Hematopoietic multipotent progenitor cell (in vitro differentiated cells): Measurements from ENCODE around the gene LGALS4. TPM values are rescaled to one million over a fixed set of nuclear protein-coding genes. Genes with fewer than 3 reads are reported as not detected.
"Not testable (repeated sequence)": the region's sequence is repeated elsewhere in the genome, so short reads cannot be mapped to it uniquely, and the experiment has no call there.

Source experiments
- DNase-seq, 3 donors: peaks; one replicate each; pipeline ENCODE4 v3.0.0-alpha.2; 2011 to 2015; ENCODE audit warnings: low read depth in 2 of 3, low spot score in 2 of 3
- total RNA-seq: library from RNA; depleted of rRNA; stranded (reverse); fragments of >200 nt; gene quantifications from one replicate; pipeline ENCODE4 v1.2.3, GENCODE V29; 2012

Gene LGALS4, protein sequence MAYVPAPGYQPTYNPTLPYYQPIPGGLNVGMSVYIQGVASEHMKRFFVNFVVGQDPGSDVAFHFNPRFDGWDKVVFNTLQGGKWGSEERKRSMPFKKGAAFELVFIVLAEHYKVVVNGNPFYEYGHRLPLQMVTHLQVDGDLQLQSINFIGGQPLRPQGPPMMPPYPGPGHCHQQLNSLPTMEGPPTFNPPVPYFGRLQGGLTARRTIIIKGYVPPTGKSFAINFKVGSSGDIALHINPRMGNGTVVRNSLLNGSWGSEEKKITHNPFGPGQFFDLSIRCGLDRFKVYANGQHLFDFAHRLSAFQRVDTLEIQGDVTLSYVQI
- 0.54 TPM for total RNA-seq

DNA sequence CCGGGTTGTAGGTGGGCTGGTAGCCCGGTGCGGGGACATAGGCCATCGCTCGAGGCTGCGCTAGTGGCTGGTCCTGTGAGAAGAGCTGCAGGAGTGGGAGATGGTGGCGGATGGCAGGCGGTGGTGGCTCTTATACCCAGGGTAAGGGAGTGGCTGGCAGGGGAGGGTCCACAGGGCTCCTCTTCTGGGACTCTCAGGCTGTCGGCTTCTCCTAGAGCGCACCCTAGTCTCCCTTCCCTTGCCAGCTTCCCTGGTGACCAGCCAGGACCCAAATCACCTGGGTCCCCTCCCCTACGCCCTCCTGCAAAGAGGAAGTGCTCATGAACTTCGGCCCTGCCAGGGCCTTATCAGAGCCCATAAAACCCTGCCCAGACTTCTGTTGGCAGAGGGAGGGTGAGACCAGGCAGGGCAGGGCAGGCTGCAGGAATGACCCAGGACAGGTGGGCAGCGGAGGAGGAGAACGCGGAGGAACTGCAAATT, at the start of gene LGALS4:
LGALS4 (minus strand) TSS at position 105 of the 480 bp plus-strand sequence; CDS start at position 46, 59 bp downstream.
- no peak for DNase-seq

DNA sequence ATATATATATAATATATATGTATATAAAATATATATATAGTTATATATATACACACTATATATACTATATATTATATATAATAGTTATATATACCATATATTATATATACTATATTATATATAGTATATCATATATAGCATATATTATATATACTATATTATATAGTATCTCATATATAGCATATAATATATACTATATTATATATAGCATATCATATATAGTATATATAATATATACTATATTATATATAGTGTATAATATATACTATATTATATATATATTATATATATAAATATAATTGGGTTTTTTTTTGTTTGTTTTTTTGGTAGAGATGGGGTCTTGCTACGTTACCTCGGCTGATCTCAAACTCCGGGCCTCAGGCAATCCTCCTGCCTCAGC, 48.6 kb upstream of the LGALS4 start:
- no peak for DNase-seq

DNA sequence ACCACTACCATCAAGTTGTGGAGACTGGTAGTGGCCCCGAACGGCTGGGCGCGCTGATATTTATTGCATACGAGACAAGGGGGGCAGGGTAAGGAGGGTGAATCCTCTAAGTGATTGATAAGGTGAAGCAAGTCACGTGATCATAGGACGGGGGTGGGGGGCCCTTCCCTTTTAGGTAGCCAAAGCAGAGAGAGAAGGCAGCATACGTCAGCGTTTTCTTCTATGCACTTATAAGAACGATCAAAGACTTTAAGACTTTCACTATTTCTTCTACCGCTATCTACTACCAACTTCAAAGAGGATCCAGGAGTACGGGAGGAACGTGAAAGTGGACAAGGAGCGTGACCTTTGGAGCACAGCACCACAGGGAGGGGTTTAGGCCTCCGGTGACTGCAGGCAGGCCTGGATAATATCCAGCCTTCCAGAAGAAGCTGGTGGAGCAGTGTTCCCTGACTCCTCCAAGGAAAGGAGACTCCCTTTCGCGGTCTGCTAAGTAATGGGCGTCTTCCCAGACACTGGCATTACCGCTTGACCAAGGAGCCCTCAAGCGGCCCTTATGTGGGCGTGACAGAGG, 47.0 kb upstream of the LGALS4 start:
- DNase-seq, result not testable (repeated sequence)

DNA sequence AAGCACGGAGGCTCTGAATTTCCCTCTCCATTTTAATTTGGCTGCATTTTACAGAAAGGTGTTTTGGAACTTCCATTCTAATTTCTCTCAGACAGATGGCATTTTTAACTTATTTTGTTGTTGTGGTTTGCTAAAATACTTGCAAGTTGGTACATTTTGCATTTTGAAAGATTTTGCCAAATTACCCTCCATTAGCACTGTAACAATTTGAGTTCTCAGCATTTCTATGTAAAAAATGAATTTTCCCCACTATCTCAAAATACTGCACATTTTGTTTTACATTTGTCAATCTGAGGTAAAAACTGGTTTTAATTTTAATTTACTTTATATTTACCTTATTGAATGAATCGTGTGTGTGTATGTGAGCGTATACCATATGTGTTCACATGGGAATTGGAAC, 44.1 kb upstream of the LGALS4 start:
- no peak for DNase-seq

DNA sequence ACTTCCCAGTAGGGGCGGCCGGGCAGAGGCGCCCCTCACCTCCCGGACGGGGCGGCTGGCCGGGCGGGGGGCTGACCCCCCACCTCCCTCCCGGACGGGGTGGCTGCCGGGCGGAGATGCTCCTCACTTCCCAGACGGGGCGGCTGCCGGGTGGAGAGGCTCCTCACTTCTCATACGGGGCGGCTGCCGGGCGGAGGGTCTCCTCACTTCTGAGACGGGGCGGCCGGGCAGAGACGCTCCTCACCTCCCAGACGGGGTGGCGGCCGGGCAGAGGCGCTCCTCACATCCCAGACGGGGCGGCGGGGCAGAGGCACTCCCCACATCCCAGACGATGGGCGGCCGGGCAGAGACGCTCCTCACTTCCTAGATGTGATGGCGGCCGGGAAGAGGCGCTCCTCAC, 43.0 kb upstream of the LGALS4 start:
- not testable (repeated sequence) for DNase-seq

DNA sequence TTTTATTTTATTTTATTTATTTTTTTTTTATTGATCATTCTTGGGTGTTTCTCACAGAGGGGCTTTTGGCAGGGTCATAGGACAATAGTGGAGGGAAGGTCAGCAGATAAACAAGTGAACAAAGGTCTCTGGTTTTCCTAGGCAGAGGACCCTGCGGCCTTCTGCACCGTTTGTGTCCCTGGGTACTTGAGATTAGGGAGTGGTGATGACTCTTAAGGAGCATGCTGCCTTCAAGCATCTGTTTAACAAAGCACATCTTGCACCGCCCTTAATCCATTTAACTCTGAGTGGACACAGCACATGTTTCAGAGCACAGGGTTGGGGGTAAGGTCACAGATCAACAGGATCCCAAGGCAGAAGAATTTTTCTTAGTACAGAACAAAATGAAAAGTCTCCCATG, 42.2 kb upstream of the LGALS4 start:
- DNase-seq, result not testable (repeated sequence)

DNA sequence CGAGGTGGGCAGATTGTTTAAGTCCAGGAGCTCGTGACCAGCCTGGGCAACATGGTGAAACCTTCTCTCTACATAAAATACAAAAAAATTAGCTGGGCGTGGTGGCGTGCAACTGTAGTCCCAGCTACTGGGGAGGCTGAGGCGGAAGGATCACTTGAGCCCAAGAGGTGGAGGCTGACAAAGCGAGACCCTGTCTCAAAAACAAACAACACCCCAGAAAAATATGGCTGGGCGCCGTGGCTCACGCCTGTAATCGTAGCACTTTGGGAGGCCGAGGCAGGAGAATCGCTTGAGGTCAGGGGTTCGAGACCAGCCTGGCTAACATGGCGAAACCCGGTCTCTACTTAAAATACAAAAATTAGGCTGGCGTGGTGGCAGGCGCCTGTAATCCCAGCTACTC, 40.5 kb upstream of the LGALS4 start:
- DNase-seq, result no peak

DNA sequence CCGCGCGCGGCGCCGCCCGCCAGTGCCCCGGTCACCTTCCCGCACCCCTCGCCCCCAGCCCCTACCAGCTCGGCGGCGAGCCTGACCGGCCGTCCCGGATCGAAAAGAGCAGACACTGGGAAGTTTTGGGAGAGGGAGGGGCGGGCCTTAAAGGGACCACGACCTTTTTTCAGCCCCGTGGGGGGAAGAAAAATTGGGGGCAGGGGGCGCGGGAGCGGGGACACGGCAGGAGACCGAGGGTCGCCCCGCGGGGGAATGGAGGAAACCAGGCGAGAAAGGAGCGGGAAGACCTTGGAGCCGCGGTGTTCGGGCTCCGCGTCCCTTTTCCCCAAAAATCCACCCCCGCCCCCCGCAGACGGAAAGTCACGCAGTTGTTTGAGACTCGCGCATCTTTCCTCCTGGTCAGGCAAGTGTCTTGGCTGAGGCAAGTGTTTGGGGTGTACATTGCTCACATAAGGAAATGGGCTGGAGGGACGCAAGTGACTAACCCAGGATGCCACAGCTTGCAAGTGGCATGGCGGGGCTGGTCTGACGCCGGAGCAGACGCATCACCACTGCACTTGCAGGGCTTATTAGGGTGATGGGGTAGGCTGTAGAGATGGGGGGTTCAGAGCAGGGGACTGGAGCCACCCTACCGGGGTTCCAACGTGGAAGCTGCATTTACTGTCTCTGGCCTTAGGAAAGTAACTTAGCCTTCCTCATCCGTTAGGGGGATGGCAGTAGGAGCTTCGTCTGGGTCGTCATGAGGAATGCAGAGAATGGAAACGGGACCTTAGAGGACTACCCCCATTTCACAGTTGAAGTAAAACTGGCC, 39.7 kb upstream of the LGALS4 start:
- DNase-seq, result peak in 2 of 3 donors; percentile 56 to 58

DNA sequence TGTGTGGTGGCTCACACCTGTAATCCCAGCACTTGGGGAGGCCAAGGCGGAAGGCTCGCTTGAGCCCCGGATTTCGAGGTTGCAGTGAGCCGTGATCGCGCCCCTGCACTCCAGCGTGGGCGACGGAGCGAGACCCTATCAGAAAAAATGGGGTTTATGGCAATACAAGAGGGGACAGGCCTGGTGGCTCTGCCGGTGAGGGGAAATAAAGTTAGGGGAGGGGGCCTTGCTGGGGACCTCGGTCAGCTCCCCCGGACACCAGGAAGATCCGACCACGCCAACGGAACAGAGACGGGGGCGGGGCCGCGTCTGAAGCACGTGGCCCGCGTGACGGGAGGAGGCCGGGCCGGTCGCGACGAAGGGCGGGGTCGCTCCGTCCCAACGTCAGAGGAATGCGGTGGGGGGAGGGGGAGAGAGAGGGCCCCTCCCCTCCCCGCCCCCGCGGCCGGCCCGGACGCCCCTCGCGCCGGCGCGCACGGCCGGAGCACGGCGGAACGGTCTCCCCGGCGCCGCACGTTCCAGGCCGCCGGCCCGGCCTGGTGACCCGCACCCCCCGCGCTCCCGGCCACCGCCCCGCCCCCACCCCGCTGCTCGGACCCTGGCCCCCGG, 39.0 kb upstream of the LGALS4 start:
- peak; percentile 72 to 93 (median 90) for DNase-seq

DNA sequence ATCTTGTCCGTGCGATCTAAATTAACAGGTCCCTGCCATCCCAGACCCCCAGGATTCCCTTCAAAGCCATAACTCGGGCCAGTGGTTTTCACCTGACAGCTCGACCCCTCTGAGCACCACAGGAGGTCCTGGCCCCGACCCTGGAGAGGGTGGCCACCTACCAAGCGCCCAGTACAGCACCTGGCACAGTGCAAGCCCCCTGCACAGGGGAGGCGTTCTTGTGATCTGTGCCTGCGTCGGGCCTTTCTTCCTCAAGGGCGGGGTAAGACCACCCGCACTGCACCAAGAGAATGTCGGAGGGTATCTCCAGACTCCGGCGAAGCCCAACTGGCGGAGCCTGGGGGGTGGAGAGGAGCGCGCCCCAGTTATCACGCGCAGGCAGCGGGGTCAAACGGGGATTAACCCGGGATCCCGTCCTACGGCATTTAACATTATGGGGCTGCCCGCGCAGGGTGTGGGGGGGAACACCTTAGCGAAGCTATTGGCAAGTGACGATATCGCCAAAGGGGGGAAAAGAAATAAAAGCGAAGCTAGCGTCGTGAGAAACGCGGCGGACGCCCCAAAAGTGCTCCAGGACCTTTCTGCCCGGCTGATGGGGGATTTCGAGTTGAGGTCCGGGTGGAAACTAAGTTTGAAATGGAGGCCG, 38.4 kb upstream of the LGALS4 start:
- no peak for DNase-seq

DNA sequence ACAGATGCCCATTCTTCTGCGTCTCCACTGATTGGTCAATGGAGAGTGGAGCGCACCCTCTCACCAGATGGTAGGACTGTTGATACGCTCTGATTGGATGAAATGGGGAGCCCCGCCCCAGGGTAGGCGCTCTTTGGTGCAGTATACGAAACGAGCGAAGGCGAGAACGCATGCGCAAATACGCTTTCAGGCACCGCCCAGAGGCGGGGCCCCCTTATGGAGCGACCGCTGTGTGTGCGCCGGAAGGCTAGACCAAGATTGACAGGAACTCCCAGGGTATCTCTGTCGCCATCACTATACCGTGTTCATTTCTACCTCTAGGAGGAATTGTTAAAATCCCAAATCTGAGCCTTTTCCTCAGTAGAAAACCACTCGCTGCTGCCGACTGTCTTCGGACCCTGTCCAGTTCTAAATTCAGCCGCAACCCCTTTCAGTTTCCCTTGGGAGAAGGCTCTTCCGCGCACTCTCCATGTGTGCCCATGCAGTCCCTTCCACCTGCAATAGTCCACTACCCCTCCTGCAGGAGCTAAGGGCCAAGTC, 37.8 kb upstream of the LGALS4 start:
- DNase-seq, result peak in 2 of 3 donors; percentile 100

DNA sequence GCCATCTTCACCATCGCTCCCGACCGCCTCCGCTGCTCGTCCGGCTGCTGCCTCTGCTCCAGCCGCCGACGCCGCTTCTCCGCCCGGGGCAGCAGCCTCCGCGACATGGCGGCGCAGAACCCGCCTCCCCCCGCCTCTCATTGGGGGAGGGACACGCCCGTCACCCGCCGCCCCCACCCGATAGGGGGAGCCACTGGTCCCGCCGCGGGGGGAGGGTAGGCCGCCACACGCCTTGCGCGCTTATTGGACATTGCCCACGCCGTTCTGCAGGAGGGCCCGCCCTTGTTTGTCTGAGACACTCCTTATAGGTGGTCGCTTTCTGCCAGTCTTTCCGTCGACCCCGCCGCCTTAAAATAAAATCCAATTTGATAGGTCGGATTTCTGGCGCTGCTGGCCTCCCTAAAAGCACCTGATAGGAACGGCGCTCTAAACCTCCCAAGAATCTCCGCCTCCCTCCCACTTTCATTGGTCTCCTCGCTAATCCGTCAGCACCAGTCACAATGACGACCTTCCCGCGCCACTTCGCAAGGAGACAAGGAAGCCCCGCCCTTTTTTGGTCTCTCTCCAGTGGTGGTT, 37.2 kb upstream of the LGALS4 start, which contains the start of gene HNRNPL:
HNRNPL (minus strand) TSS at position 127 of the 576 bp plus-strand sequence; CDS start at position 107, 20 bp downstream.
- peak in 1 of 3 donors; percentile 97 for DNase-seq

DNA sequence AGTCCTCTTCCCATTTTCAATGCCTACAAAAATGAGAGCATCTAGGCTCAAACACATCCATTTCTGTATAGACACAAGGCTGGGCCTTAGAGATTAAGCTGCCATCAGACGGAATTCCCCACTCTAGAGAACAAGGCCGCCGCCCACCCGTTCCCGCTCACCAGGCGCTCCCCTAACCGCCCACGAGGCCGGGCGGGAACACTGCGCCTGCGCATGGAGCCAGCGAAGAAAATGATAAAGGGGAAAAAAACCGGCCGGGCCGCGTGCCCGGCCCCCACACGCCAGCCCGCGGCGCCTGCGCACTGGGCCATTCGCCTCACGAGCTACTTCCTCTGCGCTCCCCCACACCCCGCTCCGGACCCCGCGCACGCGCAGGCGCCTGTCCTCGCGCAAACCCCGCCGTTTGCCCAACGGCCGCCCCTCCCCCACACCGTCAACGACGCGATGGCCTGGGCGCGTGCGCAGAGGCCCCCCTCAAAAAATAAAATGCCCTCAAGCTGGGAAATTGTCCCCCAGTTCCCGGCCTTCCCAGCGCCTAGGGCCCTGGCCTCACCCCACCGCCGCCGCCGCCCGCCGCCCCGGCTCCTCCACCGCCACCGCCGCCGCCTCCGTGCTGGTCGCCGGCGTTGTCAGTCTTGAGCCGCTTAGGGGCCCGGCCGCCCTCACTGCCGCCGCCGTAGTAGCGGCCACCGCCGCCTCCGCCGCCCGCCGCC, 36.6 kb upstream of the LGALS4 start:
- DNase-seq, result peak; percentile 96 to 98 (median 97)

DNA sequence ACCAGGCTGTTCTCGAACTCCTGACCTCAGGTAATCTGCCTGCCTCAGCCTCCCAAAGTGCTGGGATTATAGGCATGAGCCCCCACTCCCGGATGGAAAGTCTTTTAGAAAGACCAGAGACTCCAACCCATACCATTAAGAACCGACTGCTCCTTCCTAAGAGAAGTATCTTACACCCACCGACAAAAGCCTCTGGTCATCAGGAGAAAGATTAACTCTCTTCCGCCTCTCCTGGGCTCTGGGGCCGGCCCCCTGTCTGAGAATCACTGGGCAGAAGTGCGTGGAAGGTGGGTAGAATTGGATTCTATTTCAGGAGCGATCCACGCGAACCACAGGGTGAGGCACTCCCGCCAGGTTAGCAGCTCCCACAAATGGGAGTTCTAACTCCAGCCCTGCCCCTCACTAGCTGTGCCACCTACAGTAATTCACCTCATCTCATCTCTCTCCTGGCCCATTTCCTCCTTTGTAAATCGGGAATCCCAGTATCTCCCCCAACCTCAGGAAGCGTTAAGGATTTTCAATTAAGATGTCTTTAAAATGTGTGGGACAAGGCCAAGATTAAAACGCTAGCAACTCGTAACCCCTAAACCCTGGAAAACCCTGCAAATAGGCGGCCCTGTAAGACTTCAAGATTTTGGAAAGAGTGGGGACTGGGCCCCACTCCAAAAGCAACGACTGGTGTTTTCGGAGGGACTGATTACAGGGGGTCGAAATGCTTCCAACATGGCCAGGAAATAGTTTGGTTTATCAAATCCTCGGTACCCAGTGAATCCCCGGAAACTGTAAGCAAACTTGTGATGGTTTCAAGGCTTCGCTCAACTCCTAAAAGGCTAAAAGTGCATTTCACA, 35.8 kb upstream of the LGALS4 start:
- no peak for DNase-seq

DNA sequence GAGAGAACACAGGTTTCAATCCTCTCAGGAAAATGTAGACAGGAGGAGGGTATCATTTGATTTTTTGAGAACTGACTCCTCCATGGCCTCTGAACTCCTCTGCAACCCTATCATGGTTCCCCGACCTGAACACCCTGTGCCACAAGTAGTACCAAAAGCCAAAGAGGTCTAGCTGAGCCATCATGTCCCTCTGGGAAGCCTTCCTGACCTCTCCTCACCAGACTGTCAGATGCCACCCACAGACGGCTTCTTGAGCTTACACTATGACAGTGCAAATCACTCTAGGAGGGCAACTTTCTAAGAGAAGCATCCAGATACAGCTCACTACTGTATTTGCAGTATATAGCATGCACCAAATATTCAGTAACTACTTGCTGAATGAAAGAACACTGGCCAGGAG, 33.4 kb upstream of the LGALS4 start:
- no peak for DNase-seq

DNA sequence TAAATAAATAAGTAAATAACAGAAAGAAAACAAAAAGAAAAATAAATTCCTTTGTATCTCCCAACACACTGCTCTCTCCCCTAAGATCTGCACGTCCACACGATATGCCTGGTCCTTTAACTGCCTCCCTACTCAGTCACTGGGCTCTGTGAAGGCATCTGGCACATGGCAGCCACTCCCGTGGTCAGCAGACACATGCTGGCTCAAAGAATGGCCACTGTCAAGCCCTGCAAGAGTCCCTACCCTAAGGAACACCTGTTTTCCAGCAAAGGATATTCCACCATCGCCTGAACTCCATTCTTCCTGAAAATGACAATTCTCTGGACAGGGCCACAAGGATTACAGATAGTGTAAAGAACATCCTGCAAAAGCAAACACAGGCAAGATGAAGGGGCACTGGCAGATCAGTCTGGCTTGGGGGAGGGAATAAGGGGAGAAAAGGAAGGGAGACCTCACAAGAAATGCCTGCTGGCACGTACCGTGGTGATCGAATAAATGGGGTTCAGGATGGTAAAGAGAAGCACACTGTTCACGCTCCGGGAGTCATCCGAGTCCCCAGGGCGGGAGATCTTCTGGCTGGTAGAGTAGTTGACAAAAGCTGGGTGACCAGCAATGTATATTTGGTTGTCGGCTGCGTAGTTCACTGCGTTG, 32.8 kb upstream of the LGALS4 start:
- DNase-seq, result no peak

DNA sequence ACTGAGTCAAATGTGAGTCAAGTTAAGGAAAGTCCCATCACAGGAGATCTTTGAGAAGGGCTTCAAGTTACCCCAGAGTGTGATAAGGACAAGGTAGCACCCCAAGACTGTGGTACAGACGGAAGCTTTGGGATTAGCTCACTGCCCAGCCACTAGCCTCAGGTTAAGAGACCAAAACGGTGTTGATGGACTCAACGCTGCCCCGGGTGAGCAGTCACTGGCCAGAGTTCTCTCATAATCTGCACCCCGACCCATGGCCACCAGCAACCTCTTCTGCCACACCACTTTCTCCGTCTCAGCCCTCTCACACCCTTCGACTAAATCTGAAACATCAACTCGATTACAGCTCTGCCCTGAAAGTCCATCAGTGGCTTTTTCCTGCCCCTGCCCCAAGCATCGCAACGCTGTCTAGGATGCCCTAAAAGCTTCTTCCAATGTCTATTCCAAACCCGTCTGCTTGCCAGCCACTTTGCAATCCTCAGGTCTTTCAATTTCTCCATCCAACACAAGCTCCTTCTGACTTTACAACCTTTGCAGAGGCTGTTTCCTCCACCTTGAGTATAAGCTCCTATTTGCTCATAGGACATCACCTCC, 31.4 kb upstream of the LGALS4 start:
- DNase-seq, result no peak
